Prostate gland (tissue), 2 donors: ENCODE measurements around the gene MCM3AP. TPM values are rescaled to one million over a fixed set of nuclear protein-coding genes. Genes with fewer than 3 reads are reported as not detected.
"Not testable (repeated sequence)": the region's sequence is repeated elsewhere in the genome, so short reads cannot be mapped to it uniquely, and the experiment has no call there.

Experiments
- DNase-seq: peaks from one replicate; pipeline ENCODE4 v3.0.0-alpha.2; 2019; ENCODE audit warnings: low spot score
- H3K27ac ChIP-seq, 2 donors: fragments of 200-600 bp; sonication (generic); 2 replicates each; pipeline ENCODE4 v1.5.1; 2017 to 2019
- H3K27me3 ChIP-seq: fragments of 200-600 bp; sonication (generic); replicated peaks from 2 replicates; pipeline ENCODE4 v1.5.1; 2019; ENCODE audit not compliant: insufficient read depth
- H3K36me3 ChIP-seq, 2 donors: fragments of 200-600 bp; sonication (generic); 1 replicate in 1 of 2; 2 replicates in 1 of 2; pipeline versions ENCODE4 v1.5.1 to v1.8.1; 2017 to 2019
- H3K4me1 ChIP-seq: fragments of 200-600 bp; sonication (generic); replicated peaks from 2 replicates; pipeline ENCODE4 v1.5.1; 2019
- H3K4me3 ChIP-seq, 2 donors: fragments of 200-600 bp; sonication (generic); 2 replicates each; pipeline ENCODE4 v1.5.1; 2017 to 2019
- H3K9me3 ChIP-seq: fragments of 200-600 bp; sonication (generic); 2 replicates; pipeline ENCODE4 v1.5.1; 2017
- CTCF ChIP-seq, 4 experiments: fragments of 200-600 bp in 2 of 4; fragments of 450-650 bp in 2 of 4; sonication (generic) in 2 of 4; IDR thresholded peaks; 1 replicate in 3 of 4; 2 replicates in 1 of 4; pipeline ENCODE4 v1.5.1; 2016 to 2019; ENCODE audit warnings: antibody characterized with exemption in 4 of 4, mild to moderate bottlenecking in 2 of 4, moderate library complexity in 2 of 4
- POLR2A ChIP-seq: fragments of 450-650 bp; IDR thresholded peaks from one replicate; pipeline ENCODE4 v1.6.1; 2016; ENCODE audit warnings: antibody characterized with exemption, mild to moderate bottlenecking
- POLR2AphosphoS5 ChIP-seq: sonication (generic); formaldehyde crosslinking; IDR thresholded peaks from one replicate; pipeline ENCODE4 v1.6.1; 2017; ENCODE audit warnings: antibody characterized with exemption
- WGBS: methylation state at CpG from one replicate; pipeline ENCODE4 v1.1.5; 2018; 5-methylcytosine and 5-hydroxymethylcytosine counted together
- intact Hi-C: fragments of 100-400 bp; cut with DNase I; formaldehyde crosslinking; loops from one replicate; pipeline ENCODE4 v1.14.2; 2022
- total RNA-seq, 2 donors: library from RNA; depleted of rRNA; stranded (reverse); fragments of >200 nt; gene quantifications; one replicate each; pipeline ENCODE4 v1.1.0, GENCODE V29; 2016

MCM3AP gene
- total RNA-seq, 2 donors from 2014 or later = 107 to 120 TPM

GRCh38 chr21:46314441-46315020, 29.1 kb upstream of the MCM3AP start:
- H3K36me3 ChIP-seq = no peaks in the 10 kb centered on the region
- H3K4me1 ChIP-seq = no peaks in the 10 kb centered on the region
- intact Hi-C loops = no loop called here
- no peaks in the 10 kb centered on the region for H3K9me3 ChIP-seq
- H3K4me3 ChIP-seq = no peak overlapping the region
- no peak for DNase-seq
- no peak for TF ChIP-seq POLR2AphosphoS5
- TF ChIP-seq CTCF (IDR thresholded peaks at IDR 0.05) = no peak
- TF ChIP-seq POLR2A = no peak
- H3K27me3 ChIP-seq = no peaks in the 10 kb centered on the region
- 94% methylated on average over 16 of the region's 22 CpGs for WGBS
- no peak overlapping the region for H3K27ac ChIP-seq

- TF ChIP-seq POLR2AphosphoS5 (no peak), POLR2A (no peak), CTCF (IDR thresholded peaks at IDR 0.05) (no peak)
- no peaks in the 10 kb centered on the region for H3K36me3 ChIP-seq
- no peak for DNase-seq
- H3K4me3 ChIP-seq = no peak overlapping the region
- H3K27ac ChIP-seq = no peak overlapping the region
- no peaks in the 10 kb centered on the region for H3K9me3 ChIP-seq
- no peaks in the 10 kb centered on the region for H3K4me1 ChIP-seq
- WGBS = 75% methylated on average over 5 of the region's 5 CpGs
- intact Hi-C loops = no loop called here
- H3K27me3 ChIP-seq = no peaks in the 10 kb centered on the region
These were observed 27.5 kb upstream of the MCM3AP start for GRCh38 chr21:46312949-46313348.

GRCh38 chr21:46311568-46311967, 26.2 kb upstream of the MCM3AP start:
- H3K9me3 ChIP-seq = no peaks in the 10 kb centered on the region
- no peak overlapping the region for H3K4me3 ChIP-seq
- H3K36me3 ChIP-seq = no peaks in the 10 kb centered on the region
- no peak for DNase-seq
- TF ChIP-seq POLR2AphosphoS5 = no peak
- no peak for TF ChIP-seq CTCF (IDR thresholded peaks at IDR 0.05)
- no peak for TF ChIP-seq POLR2A
- no peaks in the 10 kb centered on the region for H3K4me1 ChIP-seq
- H3K27me3 ChIP-seq = no peaks in the 10 kb centered on the region
- H3K27ac ChIP-seq = no peak overlapping the region
- intact Hi-C loops = no loop called here

- H3K4me3 ChIP-seq, intact Hi-C loops, H3K36me3 ChIP-seq, H3K27me3 ChIP-seq, DNase-seq, H3K9me3 ChIP-seq, H3K4me1 ChIP-seq, H3K27ac ChIP-seq: not testable (repeated sequence)
- WGBS = 93% methylated on average over 8 of the region's 8 CpGs
These were observed 24.8 kb upstream of the MCM3AP start for GRCh38 chr21:46310260-46310659.

- Histone ChIP-seq H3K27ac (no peak overlapping the region), H3K36me3 (no peaks in the 10 kb centered on the region), H3K9me3 (no peaks in the 10 kb centered on the region), H3K4me3 (no peak overlapping the region), H3K4me1 (no peaks in the 10 kb centered on the region), H3K27me3 (no peaks in the 10 kb centered on the region)
- 100% methylated on average over 2 of the region's 2 CpGs for WGBS
- TF ChIP-seq POLR2AphosphoS5 (no peak), POLR2A (no peak), CTCF (IDR thresholded peaks at IDR 0.05) (no peak)
- intact Hi-C loops = no loop called here
- no peak for DNase-seq
These were observed 23.0 kb upstream of the MCM3AP start for GRCh38 chr21:46308431-46308830.
